ENCODE data around the gene GAREM1.

GAREM1 gene

GRCh38 chr18:32286749-32287148, 183.9 kb downstream of the GAREM1 start:
- no peak for DNase-seq

GRCh38 chr18:32284284-32284683, 186.4 kb downstream of the GAREM1 start:
- DNase-seq = no peak

- no peak for DNase-seq
These were observed 189.8 kb downstream of the GAREM1 start for GRCh38 chr18:32280911-32281310.

GRCh38 chr18:32280188-32280783, 190.4 kb downstream of the GAREM1 start:
- DNase-seq = no peak

GRCh38 chr18:32278177-32278799, 192.4 kb downstream of the GAREM1 start:
- no peak for DNase-seq

GRCh38 chr18:32277549-32277948, 193.1 kb downstream of the GAREM1 start:
- DNase-seq = no peak

DNA sequence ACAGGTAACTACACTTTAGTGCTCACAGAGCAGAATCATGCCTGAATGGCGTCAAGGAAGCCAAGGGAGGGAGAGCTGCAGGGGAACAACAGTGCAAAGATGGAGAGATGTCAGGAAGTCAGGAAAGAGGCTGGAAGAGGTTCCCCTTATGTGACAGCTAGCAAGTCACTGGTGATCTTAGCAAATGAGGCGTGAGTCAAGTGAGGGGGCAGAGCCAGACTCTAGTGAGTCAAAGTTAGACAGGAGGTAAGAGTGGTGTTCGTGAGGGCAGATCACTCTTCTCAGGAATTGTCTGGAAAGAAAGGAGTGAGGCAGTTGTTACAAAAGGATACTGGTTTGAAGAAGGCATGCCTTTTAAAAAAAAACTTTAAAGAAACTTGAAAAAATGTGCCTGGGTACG, 193.8 kb downstream of the GAREM1 start:
- DNase-seq = no peak

- no peak for DNase-seq
These were observed 194.4 kb downstream of the GAREM1 start for GRCh38 chr18:32276256-32276655.

DNA sequence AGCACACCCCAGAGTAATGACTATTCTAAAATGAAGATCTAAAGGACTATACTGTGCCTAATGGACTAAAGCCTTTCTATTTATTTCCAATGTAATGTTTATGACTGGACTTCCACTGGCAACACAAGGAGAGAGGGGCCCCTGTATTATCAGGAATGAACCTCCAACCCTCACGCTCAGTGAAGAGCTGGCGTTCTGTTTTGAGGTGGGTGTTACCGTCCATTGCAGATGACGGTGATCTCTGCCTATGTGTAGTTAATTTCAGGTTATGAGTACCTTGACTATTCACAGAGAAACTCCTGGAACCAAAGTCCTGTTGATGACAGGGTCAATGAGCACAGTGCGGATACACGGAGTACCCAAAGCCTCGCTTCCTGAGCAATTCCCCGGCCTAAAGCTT, 195.5 kb downstream of the GAREM1 start:
- DNase-seq = no peak

- no peak for DNase-seq
These were observed 196.4 kb downstream of the GAREM1 start for GRCh38 chr18:32274307-32274706.

DNA sequence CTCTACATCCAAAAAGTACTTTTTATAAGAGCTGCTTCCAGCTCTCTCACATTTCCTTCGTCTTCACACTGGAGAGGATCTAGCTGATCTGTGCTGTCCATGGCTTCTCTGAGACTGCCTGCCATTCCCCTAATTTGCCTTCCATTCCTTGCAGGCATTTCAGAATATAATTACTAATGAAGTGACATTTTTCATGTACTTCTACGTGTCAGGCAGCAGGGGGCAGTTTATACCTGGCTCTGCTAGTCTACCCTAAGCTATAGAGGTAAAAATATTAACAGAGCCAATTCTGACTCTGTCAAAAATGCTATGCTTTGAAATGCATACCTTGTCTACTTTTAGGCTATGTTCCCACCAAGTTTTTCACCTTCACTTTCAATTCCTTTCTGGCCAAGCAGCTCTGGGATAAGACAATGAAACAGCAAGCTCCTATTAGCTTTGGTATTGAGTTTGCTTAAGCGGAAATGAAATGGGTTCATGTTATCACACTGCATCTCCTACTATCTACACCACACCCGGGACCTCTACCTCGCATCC, 198.9 kb downstream of the GAREM1 start:
- DNase-seq = peak; percentile 32

GRCh38 chr18:32270341-32270740, 200.3 kb downstream of the GAREM1 start:
- no peak for DNase-seq

DNA sequence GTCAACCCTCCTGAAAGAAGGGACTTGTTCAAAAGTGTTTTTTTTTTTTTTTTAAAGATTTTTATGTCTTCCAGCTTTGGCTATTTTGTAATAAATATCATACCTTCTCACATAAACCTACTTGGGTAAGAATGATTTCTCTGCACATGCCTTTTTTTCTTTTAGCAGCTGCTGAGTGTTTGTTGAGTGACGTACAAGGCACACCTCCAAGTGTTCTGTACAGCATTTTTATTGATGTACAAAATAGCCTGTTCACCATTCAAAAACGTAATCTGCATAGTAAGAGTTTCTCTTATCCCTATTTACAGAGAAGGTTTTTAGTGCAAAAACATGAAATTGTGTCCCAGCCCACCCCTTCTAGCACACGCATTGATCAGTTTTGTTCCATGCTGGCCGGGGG, 203.2 kb downstream of the GAREM1 start:
- no peak for DNase-seq

- DNase-seq = no peak
These were observed 206.3 kb downstream of the GAREM1 start for GRCh38 chr18:32264401-32264800.

DNA sequence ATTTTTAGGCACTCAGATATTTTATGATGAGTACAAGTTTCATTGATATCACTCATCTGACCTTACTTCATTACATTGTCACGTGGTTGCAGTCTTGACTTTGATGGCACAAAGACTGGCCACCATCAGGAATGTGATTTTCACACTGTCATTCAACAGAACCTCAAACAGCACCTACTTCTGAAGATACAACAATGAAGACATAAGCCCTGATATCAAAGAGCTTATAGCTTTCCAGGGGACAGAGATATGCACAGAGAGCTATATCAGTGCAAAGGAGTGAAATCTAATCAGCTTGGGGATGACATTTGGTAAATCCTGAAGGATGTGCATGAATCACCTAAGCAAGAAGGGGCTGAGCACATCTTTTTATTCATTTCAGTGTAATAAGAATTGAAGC, 208.6 kb downstream of the GAREM1 start:
- DNase-seq = no peak

DNA sequence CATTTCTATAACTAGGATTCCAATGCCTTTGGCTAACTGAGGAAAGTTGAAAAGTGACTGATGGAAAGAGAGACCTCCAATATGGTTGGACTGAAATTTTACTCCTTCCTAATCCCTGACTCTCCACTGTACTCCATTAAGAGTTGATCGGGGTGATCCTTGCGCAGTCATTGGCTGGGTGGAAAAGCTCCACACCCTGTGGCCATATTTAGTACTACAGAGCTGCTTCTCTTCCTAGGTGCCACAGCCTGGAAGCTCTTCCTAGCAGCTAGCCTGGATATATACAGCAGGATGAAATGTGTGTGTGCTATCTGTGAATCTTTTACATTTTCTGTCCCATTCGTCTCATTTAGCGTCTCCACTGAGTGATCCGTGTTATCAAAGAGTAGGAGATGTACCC, 209.7 kb downstream of the GAREM1 start:
- no peak for DNase-seq

DNA sequence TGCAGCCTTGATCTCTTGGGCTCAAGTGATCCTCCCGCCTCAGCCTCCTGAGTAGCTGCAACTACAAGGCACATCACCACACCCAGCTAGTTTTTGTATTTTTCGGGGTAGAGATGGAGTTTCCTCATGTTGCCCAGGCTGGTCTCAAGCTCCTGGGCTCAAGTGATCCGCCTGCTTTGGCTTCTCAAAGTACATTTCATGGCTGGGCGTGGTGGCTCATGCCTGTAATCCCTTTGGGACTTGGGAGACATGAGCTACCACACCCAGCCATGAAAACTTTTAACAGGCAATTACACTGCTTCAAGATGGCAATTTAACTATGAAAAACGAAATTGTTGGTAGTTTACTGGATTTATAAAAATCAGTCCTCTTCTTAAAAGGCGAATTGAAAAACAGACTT, 211.1 kb downstream of the GAREM1 start:
- no peak for DNase-seq

- DNase-seq = no peak
These were observed 212.0 kb downstream of the GAREM1 start for GRCh38 chr18:32258558-32259204.

DNA sequence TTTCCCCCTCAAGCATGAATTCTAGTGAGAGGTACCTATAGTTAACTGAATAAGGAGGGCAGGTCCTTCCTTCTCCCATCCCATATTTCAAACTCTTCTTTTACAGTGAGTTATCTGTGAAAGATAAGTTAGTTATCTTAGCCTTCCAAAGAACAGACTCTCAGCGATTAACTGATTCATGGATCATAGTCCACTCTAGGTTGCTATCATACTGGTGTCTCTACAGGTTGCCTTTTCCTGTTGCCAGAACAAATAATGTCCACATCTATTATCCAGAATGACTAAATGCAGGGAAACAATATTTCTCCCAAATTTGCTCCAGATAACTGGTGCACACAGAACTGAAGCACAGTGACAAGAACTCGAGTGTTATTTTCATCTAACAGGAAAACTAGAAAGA, 212.5 kb downstream of the GAREM1 start:
- no peak for DNase-seq

GRCh38 chr18:32257084-32257785, 213.4 kb downstream of the GAREM1 start:
- DNase-seq = no peak

- DNase-seq = no peak
These were observed 215.1 kb downstream of the GAREM1 start for GRCh38 chr18:32255570-32255969.

- no peak for DNase-seq
These were observed 218.4 kb downstream of the GAREM1 start for GRCh38 chr18:32252141-32252860.

DNA sequence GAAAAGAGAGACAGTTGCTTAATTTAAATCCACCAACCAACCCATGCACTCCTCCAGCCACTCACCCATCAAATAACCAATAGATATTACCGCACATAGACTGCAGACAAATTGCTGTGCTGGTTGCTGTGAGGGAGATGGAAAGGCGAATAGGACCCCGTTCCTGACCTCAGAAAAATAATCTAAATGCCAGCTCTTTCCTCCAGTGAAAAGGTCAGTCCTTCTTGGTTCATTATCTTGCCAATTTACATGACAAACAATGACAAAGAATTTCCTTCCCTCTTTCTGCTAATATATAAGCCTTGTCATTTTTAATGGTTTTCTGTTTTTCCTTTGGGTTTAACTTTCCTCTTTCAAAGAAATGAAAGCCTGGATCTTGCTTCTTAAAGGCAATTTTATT, 219.2 kb downstream of the GAREM1 start:
- no peak for DNase-seq
